IPS-18c (cell line): ENCODE results near the gene FAM240A.
A peak's percentile ranks its signal among the peaks of the same experiment; 100 is the strongest.
"Not testable (repeated sequence)": the region's sequence is repeated elsewhere in the genome, so short reads cannot be mapped to it uniquely, and the experiment has no call there.

ENCODE experiments used
- H3K4me3 ChIP-seq: 2 replicates; pipeline ENCODE4 v1.7.0; 2013; ENCODE audit warnings: low read depth, mild to moderate bottlenecking, low read length, moderate library complexity; ENCODE audit not compliant: insufficient read depth
- H3K9me3 ChIP-seq: one replicate; pipeline ENCODE4 v1.6.1; 2013; ENCODE audit warnings: mild to moderate bottlenecking, low read length, moderate library complexity; ENCODE audit not compliant: control insufficient read depth, insufficient read depth

The FAM240A gene

DNA sequence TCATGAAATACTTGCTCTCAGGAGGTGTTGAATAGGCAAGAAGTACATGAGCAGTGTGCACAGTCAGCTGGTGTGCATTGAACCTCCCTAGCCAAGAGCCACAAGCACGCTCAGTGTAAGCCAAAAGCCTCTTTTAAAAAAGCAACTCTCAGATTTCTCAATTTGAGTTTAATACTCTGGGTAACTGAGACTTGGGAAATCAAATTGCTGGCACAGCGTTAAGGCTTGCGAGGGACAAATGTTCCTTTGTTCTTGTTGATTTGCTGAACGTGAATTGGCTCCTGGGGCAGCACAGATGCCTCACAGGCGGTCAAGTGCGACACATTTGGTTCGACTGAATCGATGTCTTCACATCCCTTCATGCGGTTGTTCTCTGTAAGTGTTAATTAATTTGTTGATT is at the start of gene FAM240A:
Gene FAM240A, plus strand, starts transcription at position 202 of the 400 bp plus-strand sequence. Its CDS starts 159 bp downstream, at position 361.
- Histone ChIP-seq H3K9me3 (peaks cover 2% of the 10 kb centered on the region), H3K4me3 (no peak within 1 kb of the TSS)

GRCh38 chr3:46564190-46565021 is 47.9 kb upstream of the FAM240A start:
- Histone ChIP-seq H3K9me3 (no peaks in the 10 kb centered on the region), H3K4me3 (no peak overlapping the region)

DNA sequence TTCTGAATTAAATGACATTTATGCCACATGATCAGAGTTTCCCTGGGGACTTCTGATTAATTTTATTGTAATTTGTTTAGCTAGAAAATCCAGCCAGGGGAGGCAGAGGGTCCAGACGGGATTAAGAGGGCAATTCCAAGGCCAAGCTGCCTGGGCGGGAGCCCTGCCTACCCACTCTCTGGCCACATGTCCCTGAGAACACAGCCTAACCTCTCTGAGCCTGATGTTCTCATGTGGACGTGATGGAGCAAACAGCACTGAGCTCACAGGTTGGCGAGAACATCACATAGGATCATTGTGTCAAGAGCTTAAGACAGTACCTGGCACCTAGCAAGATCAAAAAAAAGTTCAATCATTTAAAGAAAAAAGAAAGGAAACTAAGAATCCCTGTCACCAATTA is 47.2 kb upstream of the FAM240A start:
- Histone ChIP-seq H3K4me3 (no peak overlapping the region), H3K9me3 (no peaks in the 10 kb centered on the region)

GRCh38 chr3:46565607-46566039 is 46.7 kb upstream of the FAM240A start:
- H3K9me3 ChIP-seq = no peaks in the 10 kb centered on the region
- H3K4me3 ChIP-seq = peak overlapping the region; percentile 53; the same call in 1 of the 2 replicates

GRCh38 chr3:46566040-46566641 is 46.2 kb upstream of the FAM240A start, which contains the start of gene LRRC2:
TSS of gene LRRC2 (minus strand) at chr3:46566302. CDS start at chr3:46551591, 14,711 bp downstream.
- no peaks in the 10 kb centered on the region for H3K9me3 ChIP-seq
- peak within 1 kb of the TSS; percentile 53 for H3K4me3 ChIP-seq

GRCh38 chr3:46571684-46572083 is 40.6 kb upstream of the FAM240A start:
- Histone ChIP-seq H3K9me3 (no peaks in the 10 kb centered on the region), H3K4me3 (no peak overlapping the region)

DNA sequence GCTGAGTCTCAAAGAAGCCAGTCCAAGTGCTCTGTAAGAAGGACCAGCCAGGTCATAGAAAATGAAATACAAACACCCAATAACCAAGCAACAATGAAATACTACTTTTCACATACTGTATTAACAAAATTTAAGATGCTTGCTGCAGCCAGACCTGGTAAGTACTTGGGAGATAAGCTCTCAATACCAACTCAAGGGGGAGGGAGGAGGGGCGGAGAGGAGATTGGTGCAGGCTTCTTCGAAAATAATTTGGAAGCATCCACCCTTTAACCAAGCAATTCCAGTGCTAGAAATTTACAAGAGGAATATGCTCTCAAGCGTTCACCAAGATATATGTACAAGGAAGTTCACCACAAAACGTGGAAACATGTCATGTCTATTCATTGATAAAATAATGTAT is 38.6 kb upstream of the FAM240A start:
- Histone ChIP-seq H3K9me3 (no peaks in the 10 kb centered on the region), H3K4me3 (no peak overlapping the region)

DNA sequence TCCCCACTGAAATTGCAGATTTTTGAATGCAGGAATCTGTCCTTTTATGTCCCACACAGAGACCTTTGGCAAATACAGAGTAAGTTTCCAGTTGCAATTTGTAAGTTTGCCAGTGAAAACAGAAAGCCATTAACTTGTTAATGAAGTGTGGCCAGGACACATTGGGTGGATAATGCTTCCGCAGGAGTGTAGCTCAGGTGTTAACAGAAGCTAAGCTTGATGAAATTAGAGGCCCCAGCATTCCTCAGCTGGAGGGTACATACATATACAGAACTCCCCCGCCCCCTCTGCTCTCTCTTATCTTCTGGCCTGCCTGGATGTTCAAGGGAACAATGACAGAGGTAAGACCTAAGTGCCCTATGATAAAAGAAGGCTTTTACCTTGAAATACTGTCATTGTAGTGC is 38.1 kb upstream of the FAM240A start:
- Histone ChIP-seq H3K4me3 (no peak overlapping the region), H3K9me3 (no peaks in the 10 kb centered on the region)

- no peaks in the 10 kb centered on the region for H3K9me3 ChIP-seq
- no peak overlapping the region for H3K4me3 ChIP-seq
Observed at GRCh38 chr3:46574881-46575576, 37.3 kb upstream of the FAM240A start.

GRCh38 chr3:46575577-46576222 is 36.6 kb upstream of the FAM240A start:
- H3K4me3 ChIP-seq = peak overlapping the region; percentile 25; the same call in 1 of the 2 replicates
- H3K9me3 ChIP-seq = no peaks in the 10 kb centered on the region

DNA sequence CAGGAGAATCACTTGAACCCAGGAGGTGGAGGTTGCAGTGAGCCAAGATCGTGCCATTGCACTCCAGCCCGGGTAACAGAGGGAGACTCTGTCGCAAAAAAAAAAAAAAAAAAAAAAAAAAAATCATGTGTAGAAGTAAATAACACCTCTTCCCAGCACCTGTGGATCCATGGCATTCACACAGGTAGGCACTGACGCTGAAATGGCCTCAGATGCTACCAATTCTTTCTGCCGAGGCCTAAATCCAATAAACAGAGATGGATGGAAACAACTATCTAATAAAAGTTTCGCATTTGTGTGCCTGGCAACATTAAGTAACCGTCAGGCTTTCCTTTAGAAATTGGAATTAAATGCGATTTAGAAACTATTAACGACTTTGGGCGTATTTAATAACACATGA is 35.9 kb upstream of the FAM240A start:
- H3K4me3 ChIP-seq = peak overlapping the region; percentile 49

GRCh38 chr3:46576879-46577278 is 35.4 kb upstream of the FAM240A start:
- Histone ChIP-seq H3K4me3 (peak overlapping the region; percentile 49), H3K9me3 (no peaks in the 10 kb centered on the region)

More for the DNA sequence above, 35.9 kb upstream of the FAM240A start:
- no peaks in the 10 kb centered on the region for H3K9me3 ChIP-seq

- H3K4me3 ChIP-seq = peak overlapping the region; percentile 71
- H3K9me3 ChIP-seq = not testable (repeated sequence)
Observed at GRCh38 chr3:46577580-46578249, 34.6 kb upstream of the FAM240A start.

DNA sequence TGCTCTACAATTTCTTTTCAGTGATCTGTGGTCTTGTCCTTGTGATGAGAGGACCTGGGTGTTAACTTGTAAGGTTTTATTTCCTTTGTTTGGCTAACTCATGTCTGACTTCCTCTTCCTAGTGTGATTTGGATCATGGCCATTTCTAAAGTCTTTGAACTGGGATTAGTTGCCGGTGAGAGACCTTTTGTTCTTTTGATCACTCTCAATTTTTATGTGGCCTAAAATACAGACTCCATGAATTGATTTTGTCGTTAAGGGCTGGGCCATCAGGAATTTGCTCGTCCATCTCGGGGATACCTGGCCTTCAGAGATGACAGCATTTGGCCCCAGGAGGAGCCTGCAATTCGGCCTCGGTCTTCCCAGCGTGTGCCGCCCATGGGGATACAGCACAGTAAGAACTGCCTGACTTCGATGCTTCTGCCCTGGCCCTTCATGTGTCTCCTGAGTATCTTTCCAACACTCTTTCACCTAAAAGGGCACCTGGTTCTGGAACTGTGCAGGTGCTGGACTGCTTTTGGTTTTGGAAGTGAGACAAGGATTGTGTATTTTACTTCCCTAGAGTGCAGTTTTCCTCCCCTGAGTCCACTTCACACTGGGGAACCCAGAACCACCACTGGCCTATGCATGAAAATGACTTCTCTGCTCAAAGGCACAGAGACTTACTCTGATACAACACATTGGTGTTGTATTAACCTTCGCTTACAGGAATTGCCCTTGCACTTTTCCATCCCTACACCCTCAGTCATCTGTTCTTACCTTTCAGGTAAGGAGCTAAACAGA is 33.2 kb upstream of the FAM240A start:
- peak overlapping the region; percentile 71 for H3K4me3 ChIP-seq
- no peaks in the 10 kb centered on the region for H3K9me3 ChIP-seq

DNA sequence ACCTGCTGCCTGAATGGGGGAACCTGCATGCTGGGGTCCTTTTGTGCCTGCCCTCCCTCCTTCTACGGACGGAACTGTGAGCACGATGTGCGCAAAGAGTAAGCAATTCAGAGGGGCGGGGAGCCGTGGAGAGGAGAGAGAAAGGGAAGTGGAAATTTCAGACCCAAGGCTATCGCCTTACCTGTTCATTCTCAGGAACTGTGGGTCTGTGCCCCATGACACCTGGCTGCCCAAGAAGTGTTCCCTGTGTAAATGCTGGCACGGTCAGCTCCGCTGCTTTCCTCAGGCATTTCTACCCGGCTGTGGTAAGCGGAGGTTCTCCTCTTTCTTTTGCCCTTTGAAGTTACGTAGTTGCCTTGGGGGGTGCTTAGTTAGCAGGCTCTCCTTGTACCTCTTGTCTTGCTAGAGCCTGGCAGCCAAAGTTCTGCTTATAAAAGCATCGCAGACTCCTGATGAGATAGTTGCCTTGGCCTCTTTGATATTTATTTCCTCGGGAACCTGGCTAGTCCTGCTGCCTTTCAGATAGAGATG is 32.5 kb upstream of the FAM240A start:
- H3K4me3 ChIP-seq = peak overlapping the region; percentile 71
- no peaks in the 10 kb centered on the region for H3K9me3 ChIP-seq

GRCh38 chr3:46580675-46581074 is 31.6 kb upstream of the FAM240A start:
- no peaks in the 10 kb centered on the region for H3K9me3 ChIP-seq
- H3K4me3 ChIP-seq = peak overlapping the region; percentile 71
